Tibial nerve (tissue), 3 donors: Measurements from ENCODE around the gene CLASRP.

Experiments used
- POLR2A ChIP-seq, 2 donors: fragments of 450-650 bp; IDR thresholded peaks; one replicate each; pipeline ENCODE4 v1.6.1; 2017; ENCODE audit warnings: antibody characterized with exemption in 2 of 2, mild to moderate bottlenecking in 2 of 2, moderate library complexity in 2 of 2
- TF ChIP-seq, protein P1 (sequence below), 5 experiments: fragments of 200-600 bp in 3 of 5; fragments of 450-650 bp in 2 of 5; sonication (generic) in 3 of 5; IDR thresholded peaks; one replicate each; pipeline ENCODE4 v1.5.1; 2016 to 2019; ENCODE audit warnings: antibody characterized with exemption in 5 of 5, mild to moderate bottlenecking in 3 of 5, moderate library complexity in 2 of 5

DNA sequence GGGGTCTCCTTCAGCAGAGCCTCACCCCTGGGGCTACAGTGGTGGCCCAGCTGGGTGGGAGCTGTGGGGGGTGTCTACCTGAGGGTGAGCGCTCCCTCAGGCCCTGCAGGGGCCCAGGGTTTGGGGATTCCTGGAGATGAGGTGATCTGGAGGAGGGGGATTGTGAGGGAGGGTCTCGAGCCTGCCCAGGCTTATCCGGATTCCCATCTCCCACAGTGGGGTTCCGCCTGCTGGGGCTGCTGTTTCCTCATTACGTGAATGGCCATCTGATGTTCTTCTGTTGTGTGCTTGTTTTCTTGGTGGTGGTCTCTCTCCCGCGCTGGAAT, 58.6 kb downstream of the CLASRP start:
- TF ChIP-seq POLR2A (IDR thresholded peaks at IDR 0.05) = no peak
- TF ChIP-seq, protein P1, sequence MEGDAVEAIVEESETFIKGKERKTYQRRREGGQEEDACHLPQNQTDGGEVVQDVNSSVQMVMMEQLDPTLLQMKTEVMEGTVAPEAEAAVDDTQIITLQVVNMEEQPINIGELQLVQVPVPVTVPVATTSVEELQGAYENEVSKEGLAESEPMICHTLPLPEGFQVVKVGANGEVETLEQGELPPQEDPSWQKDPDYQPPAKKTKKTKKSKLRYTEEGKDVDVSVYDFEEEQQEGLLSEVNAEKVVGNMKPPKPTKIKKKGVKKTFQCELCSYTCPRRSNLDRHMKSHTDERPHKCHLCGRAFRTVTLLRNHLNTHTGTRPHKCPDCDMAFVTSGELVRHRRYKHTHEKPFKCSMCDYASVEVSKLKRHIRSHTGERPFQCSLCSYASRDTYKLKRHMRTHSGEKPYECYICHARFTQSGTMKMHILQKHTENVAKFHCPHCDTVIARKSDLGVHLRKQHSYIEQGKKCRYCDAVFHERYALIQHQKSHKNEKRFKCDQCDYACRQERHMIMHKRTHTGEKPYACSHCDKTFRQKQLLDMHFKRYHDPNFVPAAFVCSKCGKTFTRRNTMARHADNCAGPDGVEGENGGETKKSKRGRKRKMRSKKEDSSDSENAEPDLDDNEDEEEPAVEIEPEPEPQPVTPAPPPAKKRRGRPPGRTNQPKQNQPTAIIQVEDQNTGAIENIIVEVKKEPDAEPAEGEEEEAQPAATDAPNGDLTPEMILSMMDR (IDR thresholded peaks at IDR 0.05) = no peak
